Pancreas (tissue), 10 donors: Measurements from ENCODE around the gene PCDHGC4. TPM values are rescaled to one million over a fixed set of nuclear protein-coding genes. Genes with fewer than 3 reads are reported as not detected.

Experiments
- ATAC-seq, 4 donors: fragments of 200-7000 bp; cut with Tn5 transposase; one replicate each; pipeline versions ENCODE4 v1.8.0 to v1.9.1; 2020; ENCODE audit warnings: mild to moderate bottlenecking in 4 of 4, moderate library complexity in 4 of 4
- DNase-seq, 6 donors: peaks; one replicate each; pipeline ENCODE4 v3.0.0-alpha.2; 2020
- FAIRE-seq: peaks from 2 replicates; lab custom pipeline; 2012; peaks lifted over from hg19 to GRCh38; lab: Jason Lieb, UNC
- H3K27ac ChIP-seq, 4 donors: fragments of 200-600 bp; sonication (generic); 1 replicate in 3 of 4; 2 replicates in 1 of 4; pipeline versions ENCODE4 v1.5.0 to v1.8.0; 2020
- H3K27me3 ChIP-seq, 4 donors: fragments of 200-600 bp; one replicate each; pipeline ENCODE4 v1.8.0; 2021
- H3K36me3 ChIP-seq, 3 donors: fragments of 200-600 bp; sonication (generic) in 1 of 3; one replicate each; pipeline versions ENCODE4 v1.5.0 to v1.8.0; 2020 to 2021
- H3K4me1 ChIP-seq, 3 donors: fragments of 200-600 bp; one replicate each; pipeline ENCODE4 v1.8.0; 2021
- H3K4me3 ChIP-seq, 4 donors: fragments of 200-600 bp; sonication (generic) in 2 of 4; one replicate each; pipeline versions ENCODE4 v1.5.0 to v1.8.0; 2020 to 2021
- H3K9me3 ChIP-seq, 4 donors: fragments of 200-600 bp; one replicate each; pipeline ENCODE4 v1.8.0; 2021
- WGBS, 2 donors: extraction: QIAGEN DNeasy Blood & Tissue Kit; methylation state at CpG; one replicate each; pipeline ENCODE4 v1.1.7; 2013; 5-methylcytosine and 5-hydroxymethylcytosine counted together
- intact Hi-C, 3 donors: fragments of 100-400 bp; cut with DNase I; formaldehyde crosslinking; loops; one replicate each; pipeline versions ENCODE4 v1.11.1 to v1.14.2; 2022
- polyA plus RNA-seq, 2 donors: library from polyadenylated mRNA; stranded (reverse); fragments of 200-250 nt; gene quantifications; one replicate each; pipeline ENCODE4 v1.2.3, GENCODE V29; 2013
- total RNA-seq, 6 donors: library from RNA; stranded (reverse); fragmentation: NEBNext Ultra II Directional in 4 of 6; extraction: Animal tissue kit (Norgen Biotek cat#: 25700) in 4 of 6; gene quantifications; one replicate each; pipeline versions ENCODE4 v1.2.1 to v1.2.4, GENCODE V29; 2021 to 2023
- TF ChIP-seq, protein P1 (sequence below), 4 donors: fragments of 200-600 bp; sonication (generic) in 3 of 4; IDR thresholded peaks; one replicate each; pipeline versions ENCODE4 v1.5.0 to v1.8.0; 2021; ENCODE audit warnings: antibody characterized with exemption in 4 of 4
- donor health status: healthy with polysubstance abuse.
- donor health status: DM: no; HTN: no; CAD: no; lungs with moderate emphysema.
- donor health status: DM: no; HTN: no; CAD: no.
- donor health status: control.
- donor health status: control.
- donor health status: Bipolar disorder and iron deficiency.
- donor health status: DM: yes; HTN: yes; CAD: no.
- donor health status: DM: no; HTN: no; CAD: no.
- donor health status: DM: no; HTN: no; CAD: no.
- donor health status: DM: yes; HTN: yes; CAD: no.

The PCDHGC4 gene
- total and polyA plus RNA-seq, 8 donors: 0.35 to 1.4 (median 0.70) TPM

DNA sequence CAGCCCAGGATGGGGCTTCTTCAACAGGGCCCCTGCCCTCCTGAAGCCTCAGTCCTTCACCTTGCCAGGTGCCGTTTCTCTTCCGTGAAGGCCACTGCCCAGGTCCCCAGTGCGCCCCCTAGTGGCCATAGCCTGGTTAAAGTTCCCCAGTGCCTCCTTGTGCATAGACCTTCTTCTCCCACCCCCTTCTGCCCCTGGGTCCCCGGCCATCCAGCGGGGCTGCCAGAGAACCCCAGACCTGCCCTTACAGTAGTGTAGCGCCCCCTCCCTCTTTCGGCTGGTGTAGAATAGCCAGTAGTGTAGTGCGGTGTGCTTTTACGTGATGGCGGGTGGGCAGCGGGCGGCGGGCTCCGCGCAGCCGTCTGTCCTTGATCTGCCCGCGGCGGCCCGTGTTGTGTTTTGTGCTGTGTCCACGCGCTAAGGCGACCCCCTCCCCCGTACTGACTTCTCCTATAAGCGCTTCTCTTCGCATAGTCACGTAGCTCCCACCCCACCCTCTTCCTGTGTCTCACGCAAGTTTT is 27.6 kb downstream of the PCDHGC4 start:
- ATAC-seq: peak; percentile 79 to 83 (median 82)
- H3K9me3 ChIP-seq: no peaks in the 10 kb centered on the region
- peaks cover 0 to 14% (median 0%) of the 10 kb centered on the region in 3 donors for H3K36me3 ChIP-seq
- peak overlapping the region; percentile 20 to 51 (median 38) for H3K4me3 ChIP-seq
- peaks cover 0 to 3% (median 0%) of the 10 kb centered on the region in 3 donors for H3K4me1 ChIP-seq
- 7 to 8% methylated on average over 28 of the region's 28 CpGs for WGBS, 2 donors
- no peaks in the 10 kb centered on the region for H3K27me3 ChIP-seq
- peak; percentile 76 to 97 (median 90) for DNase-seq
- TF ChIP-seq, protein P1, sequence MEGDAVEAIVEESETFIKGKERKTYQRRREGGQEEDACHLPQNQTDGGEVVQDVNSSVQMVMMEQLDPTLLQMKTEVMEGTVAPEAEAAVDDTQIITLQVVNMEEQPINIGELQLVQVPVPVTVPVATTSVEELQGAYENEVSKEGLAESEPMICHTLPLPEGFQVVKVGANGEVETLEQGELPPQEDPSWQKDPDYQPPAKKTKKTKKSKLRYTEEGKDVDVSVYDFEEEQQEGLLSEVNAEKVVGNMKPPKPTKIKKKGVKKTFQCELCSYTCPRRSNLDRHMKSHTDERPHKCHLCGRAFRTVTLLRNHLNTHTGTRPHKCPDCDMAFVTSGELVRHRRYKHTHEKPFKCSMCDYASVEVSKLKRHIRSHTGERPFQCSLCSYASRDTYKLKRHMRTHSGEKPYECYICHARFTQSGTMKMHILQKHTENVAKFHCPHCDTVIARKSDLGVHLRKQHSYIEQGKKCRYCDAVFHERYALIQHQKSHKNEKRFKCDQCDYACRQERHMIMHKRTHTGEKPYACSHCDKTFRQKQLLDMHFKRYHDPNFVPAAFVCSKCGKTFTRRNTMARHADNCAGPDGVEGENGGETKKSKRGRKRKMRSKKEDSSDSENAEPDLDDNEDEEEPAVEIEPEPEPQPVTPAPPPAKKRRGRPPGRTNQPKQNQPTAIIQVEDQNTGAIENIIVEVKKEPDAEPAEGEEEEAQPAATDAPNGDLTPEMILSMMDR (IDR thresholded peaks at IDR 0.05): peak; percentile 82 to 93 (median 88)
- intact Hi-C loops: no loop called here
- H3K27ac ChIP-seq: peak overlapping the region in 3 of 4 donors; percentile 24 to 62 (median 54)
- FAIRE-seq: no peak

DNA sequence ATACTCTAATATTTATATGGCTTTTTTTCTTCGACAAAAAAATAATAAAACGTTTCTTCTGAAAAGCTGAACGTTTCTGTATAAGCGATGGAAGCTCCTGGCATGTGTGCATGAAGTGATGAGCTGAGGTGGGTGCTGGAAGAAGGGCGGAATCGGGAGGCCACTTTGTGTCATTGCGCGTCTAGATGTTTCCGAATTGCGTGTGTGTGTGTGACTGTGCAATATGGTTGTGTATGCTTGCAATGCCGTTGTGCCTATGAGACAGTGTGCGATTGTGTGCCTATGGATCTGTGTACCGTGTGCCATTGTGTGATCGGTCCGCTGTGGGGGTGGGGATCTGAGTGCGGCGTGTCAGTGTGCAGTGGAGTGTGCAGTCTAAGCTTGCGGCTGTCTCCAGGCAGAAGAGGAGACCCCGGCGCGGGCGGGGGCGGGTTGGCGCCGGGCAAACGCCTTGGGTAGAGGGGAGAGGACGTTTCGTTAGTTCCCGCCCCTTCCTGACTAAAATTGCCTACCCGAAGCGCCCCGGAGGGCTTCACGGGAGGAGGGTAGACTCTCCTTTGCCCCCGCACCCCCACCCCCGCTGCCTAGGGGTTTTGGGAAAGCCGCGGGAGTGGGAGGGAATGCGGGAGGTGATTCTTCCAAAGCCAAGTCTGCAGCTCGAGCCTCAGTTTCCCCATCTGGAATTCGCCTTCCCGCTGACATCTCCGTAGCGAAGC is 28.2 kb downstream of the PCDHGC4 start:
- H3K36me3 ChIP-seq: peaks cover 0 to 14% (median 0%) of the 10 kb centered on the region in 3 donors
- ATAC-seq (peak; percentile 53 to 69 (median 67)), DNase-seq (peak in 4 of 6 donors; percentile 30 to 69 (median 46)), FAIRE-seq (no peak)
- peak overlapping the region; percentile 20 to 51 (median 38) for H3K4me3 ChIP-seq
- TF ChIP-seq, protein P1 (IDR thresholded peaks at IDR 0.05): no peak
- intact Hi-C loops: no loop called here
- peaks cover 0 to 3% (median 0%) of the 10 kb centered on the region in 3 donors for H3K4me1 ChIP-seq
- H3K27me3 ChIP-seq: no peaks in the 10 kb centered on the region
- WGBS, 2 donors: 4 to 7% methylated on average over 43 of the region's 43 CpGs
- H3K9me3 ChIP-seq: no peaks in the 10 kb centered on the region
- peak overlapping the region in 3 of 4 donors; percentile 24 to 62 (median 54) for H3K27ac ChIP-seq

DNA sequence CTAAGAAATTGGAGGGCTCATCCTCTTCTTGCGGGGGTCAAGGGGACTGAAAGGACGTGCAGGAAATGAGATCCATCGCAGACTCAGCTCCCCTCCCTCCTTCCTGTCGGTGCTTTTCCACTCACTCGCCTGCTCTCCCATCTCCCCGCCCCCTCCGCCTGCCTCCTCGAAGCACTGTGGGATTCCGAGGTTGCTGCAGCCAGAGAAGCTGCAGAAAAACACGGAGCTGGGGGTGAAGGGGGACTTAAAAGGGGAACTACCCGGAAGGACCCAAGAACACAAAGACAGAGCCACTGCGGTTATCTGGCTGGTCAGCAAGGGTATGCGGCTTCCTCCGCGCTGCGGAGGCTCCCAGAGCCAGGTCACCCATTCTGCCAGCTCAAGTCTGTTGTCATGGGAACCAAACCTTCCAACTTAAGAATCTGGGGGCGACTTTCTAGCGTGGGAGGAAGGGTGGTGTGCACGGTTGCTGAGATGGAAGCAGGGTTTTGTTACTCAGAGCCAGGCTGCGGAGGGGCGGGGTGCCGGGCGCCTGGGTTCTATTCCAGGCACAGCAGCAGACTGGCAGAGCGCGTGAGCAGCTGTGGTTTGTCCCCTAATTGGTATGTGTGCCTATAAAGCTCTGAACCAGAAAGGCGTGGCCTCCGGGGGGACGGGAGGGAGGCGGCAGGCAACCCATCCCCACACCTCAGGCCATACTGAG is 28.9 kb downstream of the PCDHGC4 start:
- intact Hi-C loops: no loop called here
- 41 to 42% methylated on average over 28 to 29 of the region's 29 CpGs for WGBS, 2 donors
- DNase-seq (peak in 5 of 6 donors; percentile 47 to 70 (median 62)), FAIRE-seq (no peak), ATAC-seq (peak; percentile 44 to 73 (median 65))
- H3K4me3 ChIP-seq: peak overlapping the region; percentile 20 to 51 (median 38)
- H3K36me3 ChIP-seq: peaks cover 0 to 14% (median 0%) of the 10 kb centered on the region in 3 donors
- peaks cover 0 to 3% (median 0%) of the 10 kb centered on the region in 3 donors for H3K4me1 ChIP-seq
- TF ChIP-seq, protein P1 (IDR thresholded peaks at IDR 0.05): no peak
- H3K27ac ChIP-seq: peak overlapping the region in 2 of 4 donors; percentile 54 to 62
- no peaks in the 10 kb centered on the region for H3K9me3 ChIP-seq
- H3K27me3 ChIP-seq: no peaks in the 10 kb centered on the region

DNA sequence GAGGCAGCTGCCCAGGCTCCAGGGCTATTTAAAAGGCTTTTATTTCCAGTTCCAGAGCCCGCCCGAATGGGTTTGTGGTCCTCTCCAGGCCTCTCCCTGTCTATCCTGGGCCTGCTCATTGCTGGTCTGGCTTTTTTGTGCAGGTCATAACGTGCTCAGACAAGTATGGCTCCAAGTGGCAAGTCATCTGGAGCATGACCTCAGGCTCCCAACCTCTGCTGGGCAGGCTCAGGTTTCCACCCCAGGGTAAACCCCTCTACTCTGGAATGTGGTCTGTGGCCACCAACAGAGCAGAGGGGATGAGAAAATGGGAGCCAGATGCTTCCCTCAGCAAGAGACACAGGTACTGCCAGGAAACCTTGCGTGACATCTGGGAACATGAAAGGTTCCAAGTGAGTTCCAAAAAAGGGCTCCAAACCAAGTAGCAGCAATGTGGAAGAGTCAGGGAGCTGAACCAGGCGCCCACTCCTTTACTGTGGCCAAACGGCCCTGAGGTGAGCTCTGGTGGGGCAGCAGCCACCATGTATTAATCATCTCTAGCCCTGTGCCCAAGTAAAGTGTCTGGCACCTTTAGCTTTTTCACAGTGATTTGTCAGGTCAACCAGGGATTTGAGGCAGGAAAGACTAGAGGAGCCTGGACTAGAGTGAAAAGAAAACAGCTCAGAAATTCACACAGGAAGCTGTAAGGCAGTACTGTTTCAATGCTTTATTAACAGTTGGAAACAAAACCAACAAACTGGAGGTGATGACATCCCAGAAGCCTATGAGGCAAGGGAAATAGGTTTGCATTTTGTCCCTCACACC is 29.7 kb downstream of the PCDHGC4 start:
- DNase-seq: no peak
- FAIRE-seq: no peak
- H3K9me3 ChIP-seq: no peaks in the 10 kb centered on the region
- peak in 1 of 4 donors; percentile 2 for ATAC-seq
- intact Hi-C loops: no loop called here
- peak overlapping the region in 1 of 4 donors; percentile 62 for H3K27ac ChIP-seq
- 79 to 81% methylated on average over 6 of the region's 6 CpGs for WGBS, 2 donors
- H3K4me3 ChIP-seq: no peak overlapping the region
- TF ChIP-seq, protein P1 (IDR thresholded peaks at IDR 0.05): no peak
- no peaks in the 10 kb centered on the region for H3K27me3 ChIP-seq
- H3K36me3 ChIP-seq: peaks cover 0 to 14% (median 0%) of the 10 kb centered on the region in 3 donors
- H3K4me1 ChIP-seq: peaks cover 0 to 3% (median 0%) of the 10 kb centered on the region in 3 donors
